ENCODE results near the gene DLGAP3. TPM values are rescaled to one million over a fixed set of nuclear protein-coding genes. Genes with fewer than 3 reads are reported as not detected.
"Not testable (repeated sequence)": the region's sequence is repeated elsewhere in the genome, so short reads cannot be mapped to it uniquely, and the experiment has no call there.

DLGAP3 gene
- total and polyA plus RNA-seq, 2 of the 13 experiments (the other 11 are each of a cell fraction or from before 2014, with no cell fraction given): 0.03 to 0.04 TPM

DNA sequence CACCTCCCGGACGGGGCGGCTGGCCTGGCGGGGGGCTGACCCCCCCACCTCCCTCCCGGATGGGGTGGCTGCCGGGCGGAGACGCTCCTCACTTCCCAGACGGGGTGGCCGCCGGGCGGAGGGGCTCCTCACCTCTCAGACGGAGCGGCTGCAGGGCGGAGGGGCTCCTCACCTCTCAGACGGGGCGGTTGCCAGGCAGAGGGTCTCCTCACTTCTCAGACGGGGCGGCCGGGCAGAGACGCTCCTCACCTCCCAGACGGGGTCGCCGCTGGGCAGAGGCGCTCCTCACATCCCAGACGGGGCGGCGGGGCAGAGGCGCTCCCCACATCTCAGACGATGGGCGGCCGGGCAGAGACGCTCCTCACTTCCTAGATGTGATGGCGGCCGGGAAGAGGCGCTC lies 38.2 kb upstream of the DLGAP3 start:
- H3K4me2 ChIP-seq (ENCODE audit: low read depth, low read length); H3K27me3 ChIP-seq (ENCODE audit: control insufficient read depth in 1 of 2, insufficient read depth in 2 of 2, low read length in 2 of 2); ATAC-seq; H3K9me3 ChIP-seq (ENCODE audit: low read length); H3K4me3 ChIP-seq (replicated peaks in 1 of 3; ENCODE audit: insufficient read depth in 1 of 3, low read depth in 2 of 3, low read length in 3 of 3); H3K27ac ChIP-seq (ENCODE audit: extremely low read length, insufficient read depth, low read length); in situ Hi-C loops (cut with HindIII; ENCODE audit: extremely low pct_ligation_motif_present, low pct_unique_long_range_greater_than_20kb); POLR2A ChIA-PET; intact Hi-C loops (cut with micrococcal nuclease; ENCODE audit: unreplicated experiment); H2AFZ ChIP-seq (ENCODE audit: low read length); DNase-seq (ENCODE audit: low spot score); BruUV-seq (replicated peaks); H3K36me3 ChIP-seq (replicated peaks in 1 of 2; ENCODE audit: control insufficient read depth in 1 of 2, insufficient read depth in 2 of 2, low read length in 2 of 2); H3K79me2 ChIP-seq (ENCODE audit: insufficient read depth, low read length); H4K20me1 ChIP-seq (ENCODE audit: insufficient read depth, low read length); FAIRE-seq; CTCF ChIA-PET (ENCODE audit: low intra/inter-chr PET ratio, low total read pairs); H3K9ac ChIP-seq (ENCODE audit: insufficient read depth, low read depth, low read length): not testable (repeated sequence)
- H3K4me1 ChIP-seq (ENCODE audit: insufficient read depth, low read length): peaks cover 13% of the 10 kb centered on the region
- no CpG with 5 or more reads among the region's 36 CpGs for WGBS (ENCODE audit: low lambda C conversion rate)

DNA sequence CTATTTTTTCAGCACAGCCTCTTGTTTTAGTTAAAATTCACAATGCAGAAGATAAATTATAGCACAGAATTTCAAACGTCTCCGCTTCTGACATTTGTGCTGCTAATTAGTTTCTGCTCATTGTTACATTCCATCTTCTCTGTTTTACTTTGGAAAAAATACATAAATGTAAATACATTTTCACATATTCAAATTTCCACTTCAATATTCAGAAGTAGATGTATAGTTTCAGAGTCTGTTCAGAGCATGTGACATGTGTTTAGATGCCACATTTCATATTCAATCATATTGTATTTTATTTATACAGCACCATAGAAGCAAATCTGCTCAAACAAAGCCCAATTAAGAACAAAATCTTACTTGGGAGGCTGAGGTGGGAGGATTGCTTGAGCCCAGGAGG lies 36.1 kb upstream of the DLGAP3 start:
- no peak for DNase-seq (ENCODE audit: low spot score)
- Histone ChIP-seq H3K27ac (ENCODE audit: extremely low read length, insufficient read depth, low read length) (no peak overlapping the region), H2AFZ (ENCODE audit: low read length) (no peak overlapping the region), H3K27me3 (ENCODE audit: control insufficient read depth in 1 of 2, insufficient read depth in 2 of 2, low read length in 2 of 2) (no peaks in the 10 kb centered on the region; a peak in 1 of 5 replicates), H3K79me2 (ENCODE audit: insufficient read depth, low read length) (no peaks in the 10 kb centered on the region), H3K36me3 (replicated peaks in 1 of 2; ENCODE audit: control insufficient read depth in 1 of 2, insufficient read depth in 2 of 2, low read length in 2 of 2) (no peaks in the 10 kb centered on the region), H4K20me1 (ENCODE audit: insufficient read depth, low read length) (no peaks in the 10 kb centered on the region), H3K4me3 (replicated peaks in 1 of 3; ENCODE audit: insufficient read depth in 1 of 3, low read depth in 2 of 3, low read length in 3 of 3) (no peak overlapping the region), H3K4me1 (ENCODE audit: insufficient read depth, low read length) (peaks cover 4% of the 10 kb centered on the region), H3K9ac (ENCODE audit: insufficient read depth, low read depth, low read length) (no peak overlapping the region), H3K4me2 (ENCODE audit: low read depth, low read length) (no peak overlapping the region), H3K9me3 (ENCODE audit: low read length) (peaks cover 4% of the 10 kb centered on the region; the same call in 1 of the 2 replicates)
- intact Hi-C loops (cut with micrococcal nuclease; ENCODE audit: unreplicated experiment): no loop called here
- ChIA-PET POLR2A (no interaction called here), CTCF (ENCODE audit: low intra/inter-chr PET ratio, low total read pairs) (no interaction called here)
- in situ Hi-C loops (cut with HindIII; ENCODE audit: extremely low pct_ligation_motif_present, low pct_unique_long_range_greater_than_20kb): no loop called here
- no peak for ATAC-seq
- no peak for FAIRE-seq
- TF ChIP-seq REL (CRISPR knock-in tag; conservative IDR thresholded peaks at IDR 0.05) (no peak), HOXD1 (CRISPR knock-in tag; IDR thresholded peaks at IDR 0.05) (no peak), AHR (CRISPR knock-in tag; IDR thresholded peaks at IDR 0.05) (no peak), KDM5B (CRISPR knock-in tag; IDR thresholded peaks at IDR 0.05; ENCODE audit: borderline replicate concordance) (no peak), HNRNPH1 (optimal IDR thresholded peaks at IDR 0.05; ENCODE audit: low read depth, low read length) (no peak), ZMAT3 (CRISPR knock-in tag; conservative IDR thresholded peaks at IDR 0.05) (no peak), GLI4 (CRISPR knock-in tag; IDR thresholded peaks at IDR 0.05; ENCODE audit: borderline replicate concordance) (no peak), MEF2D (CRISPR knock-in tag; IDR thresholded peaks at IDR 0.05) (no peak), SRSF1 (optimal IDR thresholded peaks at IDR 0.05; ENCODE audit: low read depth, low read length) (no peak), TEAD2 (CRISPR knock-in tag; IDR thresholded peaks at IDR 0.05) (no peak), SRY (CRISPR knock-in tag; IDR thresholded peaks at IDR 0.05) (no peak), ZNF7 (CRISPR knock-in tag; IDR thresholded peaks at IDR 0.05) (no peak)
- 92% methylated on average over 2 of the region's 2 CpGs for WGBS (ENCODE audit: low lambda C conversion rate)
- no TSS peak for BruUV-seq (replicated peaks)

All from HepG2 (cell line).